ENCODE data around the gene PAX6.
A peak's percentile ranks its signal among the peaks of the same experiment; 100 is the strongest.

Gene PAX6

GRCh38 chr11:31810779-31811647, at the start of gene PAX6:
TSS of gene PAX6 (minus strand) at chr11:31811322. CDS start at chr11:31806411, 4,911 bp downstream.
- DNase-seq: peak; percentile 63

GRCh38 chr11:31860391-31860790, 49.3 kb upstream of the PAX6 start:
- no peak for DNase-seq

GRCh38 chr11:31856248-31856647, 45.1 kb upstream of the PAX6 start:
- DNase-seq: no peak

DNA sequence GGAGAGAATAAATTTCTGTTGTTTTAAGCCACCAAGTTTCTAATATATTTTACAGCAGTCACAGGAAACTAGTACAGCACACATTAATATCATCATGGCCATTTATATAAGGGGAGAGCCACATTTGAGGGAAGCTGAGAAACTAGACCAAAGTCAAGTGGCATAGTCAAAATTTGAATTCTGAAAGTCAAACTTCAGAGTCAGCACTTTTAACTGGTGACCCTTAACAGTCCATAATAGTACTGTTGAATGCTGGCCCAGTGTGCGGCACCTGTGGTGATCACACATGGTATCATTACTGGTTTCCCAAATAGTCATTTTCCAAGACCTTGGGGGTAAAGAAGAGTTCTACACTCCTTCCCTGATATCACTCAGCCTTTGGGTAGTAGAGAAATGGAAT, 44.3 kb upstream of the PAX6 start:
- no peak for DNase-seq

DNA sequence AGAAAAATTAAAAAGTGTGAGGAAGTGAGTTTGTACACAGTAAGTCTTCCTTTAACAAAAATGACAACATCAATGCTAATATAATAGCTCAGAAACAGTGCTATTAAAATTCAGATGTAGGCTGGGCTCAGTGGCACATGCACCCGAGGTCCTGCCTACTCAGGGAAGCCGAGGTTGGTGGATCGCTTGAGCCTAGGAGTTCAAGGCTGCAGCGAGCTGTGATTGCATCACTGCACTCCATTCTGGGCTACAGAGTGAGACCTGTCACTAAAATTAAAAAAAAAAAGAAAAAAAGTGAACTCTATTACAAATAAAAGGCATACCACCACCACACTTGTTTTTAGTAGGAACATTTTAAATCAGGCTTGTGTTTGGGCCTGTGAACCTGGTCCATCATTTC, 39.2 kb upstream of the PAX6 start:
- DNase-seq: no peak

DNA sequence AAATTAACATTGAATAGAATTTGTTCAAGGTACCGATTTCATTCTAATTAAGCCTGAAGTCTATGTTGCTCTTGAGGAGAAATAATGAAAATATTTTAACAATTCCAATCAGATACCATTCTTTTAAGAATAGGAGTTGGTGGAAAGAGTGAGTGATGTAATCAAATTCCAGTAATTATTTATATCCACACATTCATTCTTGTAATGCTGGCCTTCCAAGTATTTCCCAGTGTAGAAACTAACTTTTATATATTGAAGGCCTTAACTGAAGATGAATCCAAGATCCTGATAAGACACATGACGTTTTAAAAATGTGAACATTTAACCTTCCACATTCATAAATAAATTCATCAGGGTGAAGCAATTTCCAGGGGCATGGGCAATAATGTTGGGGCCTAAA, 36.6 kb upstream of the PAX6 start:
- no peak for DNase-seq

GRCh38 chr11:31845331-31845730, 34.2 kb upstream of the PAX6 start:
- no peak for DNase-seq

DNA sequence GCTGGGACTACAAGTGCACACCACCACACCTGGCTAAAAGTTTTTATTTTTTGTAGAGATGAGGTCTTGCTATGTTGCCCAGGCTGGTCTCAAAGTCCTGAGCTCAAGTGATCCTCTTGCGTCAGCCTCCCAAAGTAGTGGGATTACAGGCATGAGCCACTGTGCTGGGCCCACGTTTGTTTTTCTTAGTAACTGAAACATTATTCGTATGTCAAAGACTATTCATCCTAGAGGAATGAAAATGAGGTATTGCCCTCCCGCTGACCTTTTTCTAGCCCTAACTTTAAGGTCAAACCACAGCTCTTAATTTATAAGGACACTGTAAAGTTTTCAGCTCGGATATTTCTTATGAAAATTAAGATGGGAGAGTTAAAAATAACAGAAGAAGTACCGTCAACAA, 33.2 kb upstream of the PAX6 start:
- peak; percentile 53 for DNase-seq

DNA sequence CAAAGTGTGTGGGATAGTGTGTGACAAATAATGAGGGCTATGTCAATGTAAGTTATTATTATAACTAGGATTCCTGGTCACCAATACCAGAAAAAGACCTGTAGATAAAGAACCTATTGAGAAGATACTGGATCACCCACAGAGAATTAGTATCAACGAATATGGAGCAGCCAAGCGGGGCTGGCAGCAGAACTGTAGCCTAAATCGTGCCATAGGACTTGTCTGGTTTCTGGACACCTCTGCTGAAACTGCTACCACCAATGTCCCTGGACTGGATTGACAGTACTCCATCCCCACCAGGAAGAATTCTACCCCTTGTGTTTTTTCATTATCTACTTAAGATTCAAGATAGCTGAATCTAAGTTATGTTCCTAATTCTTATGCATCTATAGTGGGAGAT, 30.3 kb upstream of the PAX6 start:
- no peak for DNase-seq

DNA sequence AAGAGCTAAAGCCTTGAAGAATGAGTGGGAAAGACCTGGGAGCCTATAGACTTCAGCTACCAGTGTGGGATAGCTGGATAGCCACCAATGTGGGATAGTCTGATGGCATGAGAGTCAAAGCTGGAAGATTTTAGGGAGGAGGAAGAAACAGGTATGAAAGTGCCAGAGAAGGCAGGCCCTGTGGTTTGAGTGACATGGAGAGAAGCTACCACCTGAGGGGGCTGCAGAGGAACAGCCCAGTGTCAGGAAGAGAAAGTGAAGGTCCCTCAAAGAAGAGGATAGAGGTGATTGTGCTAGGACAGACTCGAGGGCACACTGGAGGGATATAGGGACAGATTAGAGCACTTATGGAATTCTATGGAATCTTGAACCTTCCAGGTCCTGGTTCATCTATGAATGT, 23.1 kb upstream of the PAX6 start:
- DNase-seq: no peak

DNA sequence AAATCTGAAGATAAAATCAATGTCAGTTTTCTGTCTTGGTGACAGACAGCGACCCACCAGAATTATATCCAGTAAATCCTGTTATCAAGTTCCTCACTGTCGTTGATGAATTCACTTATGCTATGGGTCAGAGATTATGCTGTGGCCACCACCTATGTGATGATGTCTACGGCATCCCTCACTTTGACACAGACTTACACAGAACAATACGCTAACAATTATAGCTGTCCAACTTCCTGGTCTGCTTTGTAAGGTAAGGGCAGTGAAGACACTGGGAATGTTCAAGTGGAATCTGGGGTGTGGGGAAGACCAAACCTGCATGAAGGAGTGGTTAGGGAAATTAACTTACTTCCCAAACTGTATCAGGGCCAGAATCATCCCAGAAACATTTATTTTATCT, 19.3 kb upstream of the PAX6 start:
- DNase-seq: no peak

DNA sequence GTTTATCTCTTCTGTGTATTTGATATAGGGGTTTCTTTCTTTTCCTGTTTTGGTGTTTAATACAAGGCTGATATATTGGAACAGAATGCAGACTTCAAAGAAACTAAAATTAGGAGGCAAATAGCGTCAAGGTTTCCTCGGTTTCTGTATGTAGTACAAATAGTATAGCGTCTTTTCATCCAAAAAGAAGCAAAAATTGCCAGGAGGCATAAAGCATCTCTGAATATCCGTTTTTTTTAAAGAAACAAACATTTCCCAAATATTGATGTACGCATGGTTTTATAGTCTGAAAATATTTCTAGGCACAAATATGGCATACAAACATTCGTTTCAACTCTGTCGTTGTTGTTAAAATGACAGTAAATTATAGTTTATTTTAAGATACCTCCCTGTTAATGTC, 17.1 kb upstream of the PAX6 start:
- no peak for DNase-seq

- no peak for DNase-seq
Measured at GRCh38 chr11:31827455-31828206, 16.5 kb upstream of the PAX6 start.

GRCh38 chr11:31826536-31827438, 15.7 kb upstream of the PAX6 start:
- no peak for DNase-seq

- no peak for DNase-seq
Measured at GRCh38 chr11:31825838-31826484, 14.8 kb upstream of the PAX6 start.

DNA sequence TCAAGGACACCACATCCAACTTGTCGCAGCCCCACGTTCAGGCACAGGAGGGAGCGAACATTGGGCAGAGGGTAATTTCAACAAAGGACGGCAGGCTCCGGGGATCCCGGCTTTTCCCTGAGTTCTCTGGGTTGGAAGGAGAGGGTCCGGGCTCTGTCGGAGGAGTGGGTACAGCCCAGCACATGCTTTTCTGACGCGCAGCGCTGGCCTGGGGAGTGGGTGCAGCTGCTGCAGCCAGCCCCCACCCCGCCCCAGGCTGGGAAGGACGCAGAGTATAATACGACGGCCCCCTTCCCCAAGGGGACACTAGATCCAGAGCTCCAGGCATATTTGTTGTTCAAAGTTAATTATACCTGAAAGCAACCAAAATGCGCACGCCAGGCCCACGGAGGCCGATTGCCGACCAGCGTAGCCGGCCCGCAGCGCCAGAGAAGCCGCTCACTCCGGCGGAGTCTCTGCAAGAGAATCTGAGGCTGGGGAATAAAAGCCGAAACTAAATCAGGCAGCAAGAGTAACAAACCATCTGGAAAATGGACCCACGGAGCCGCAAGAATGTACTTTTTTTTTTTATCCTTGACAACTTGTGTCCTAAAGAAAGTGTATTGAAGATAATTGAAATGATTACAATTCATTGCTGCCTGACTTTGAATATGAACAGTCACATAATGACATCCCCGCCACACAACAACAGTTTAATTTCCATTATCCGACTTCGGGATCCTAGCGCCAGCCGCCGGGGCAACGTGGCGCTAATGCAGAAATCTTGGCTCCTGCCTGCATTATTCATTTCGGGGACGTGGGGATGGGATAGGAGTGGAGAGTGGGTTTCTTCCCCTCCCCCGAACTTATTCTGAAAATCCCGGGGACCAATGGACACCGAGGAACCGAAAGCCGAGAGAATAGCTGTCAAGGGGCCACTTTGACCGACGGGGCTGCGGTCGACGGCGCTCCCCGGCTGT, 14.0 kb upstream of the PAX6 start:
- no peak for DNase-seq

- DNase-seq: no peak
Measured at GRCh38 chr11:31824332-31824878, 13.3 kb upstream of the PAX6 start.

- no peak for DNase-seq
Measured at GRCh38 chr11:31823644-31824331, 12.7 kb upstream of the PAX6 start.

DNA sequence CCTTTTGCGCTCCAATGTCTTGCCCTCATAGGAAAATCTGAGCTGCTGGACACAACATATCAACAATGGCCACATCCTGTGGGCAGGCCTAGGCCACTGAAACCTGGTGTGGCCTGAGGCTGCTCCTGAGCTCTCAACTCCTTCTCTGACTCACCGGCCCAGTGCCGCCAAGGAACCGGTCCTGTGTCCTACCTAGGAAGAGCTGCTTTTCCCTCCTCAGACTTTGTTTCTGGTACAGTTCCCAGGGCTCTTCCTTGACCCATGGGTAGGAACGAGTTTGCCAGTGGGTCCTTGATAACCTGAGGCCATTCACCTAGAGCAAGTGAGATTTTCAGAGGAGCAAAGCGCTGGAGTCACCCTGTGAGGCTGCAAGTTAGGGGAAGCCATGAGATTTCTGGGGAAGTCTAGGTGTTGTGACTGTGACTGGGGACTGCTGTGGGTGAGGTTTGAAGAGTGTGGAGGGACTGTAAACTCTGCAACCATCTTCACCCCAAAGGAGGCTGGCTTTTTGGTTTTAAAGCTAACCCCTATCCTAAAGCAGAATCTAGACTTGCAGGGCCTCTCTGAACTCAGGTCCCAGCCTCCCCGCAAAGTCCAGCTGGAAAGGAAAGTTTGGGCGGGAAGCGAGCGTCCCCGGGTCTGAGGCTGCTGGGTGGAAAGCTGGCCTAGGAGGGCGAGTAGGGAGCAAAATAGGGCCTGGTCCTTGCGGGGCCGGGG, 12.0 kb upstream of the PAX6 start:
- no peak for DNase-seq
